Bronchial epithelial cell (primary cell): ENCODE measurements around the gene SPATA32. TPM values are rescaled to one million over a fixed set of nuclear protein-coding genes. Genes with fewer than 3 reads are reported as not detected.
A peak's percentile ranks its signal among the peaks of the same experiment; 100 is the strongest.

ENCODE experiments used
- DNase-seq: peaks from one replicate; pipeline ENCODE4 v3.0.0-alpha.2; 2010; ENCODE audit warnings: low read depth
- FAIRE-seq: peaks from 2 replicates; lab custom pipeline; 2011; peaks lifted over from hg19 to GRCh38; lab: Jason Lieb, UNC
- H3K27me3 ChIP-seq: 2 replicates; pipeline ENCODE4 v1.5.1; 2011; ENCODE audit warnings: low read length; ENCODE audit not compliant: control insufficient read depth, insufficient read depth
- H3K36me3 ChIP-seq: 2 replicates; pipeline ENCODE4 v1.5.1; 2011; ENCODE audit warnings: low read length; ENCODE audit not compliant: control insufficient read depth, insufficient read depth
- H3K4me3 ChIP-seq: 2 replicates; pipeline ENCODE4 v1.5.1; 2011; ENCODE audit warnings: mild to moderate bottlenecking, low read depth, low read length, control low read depth
- total RNA-seq: library from RNA; depleted of rRNA; stranded (reverse); fragments of >200 nt; gene quantifications from 2 replicates; pipeline ENCODE4 v1.2.1, GENCODE V29; 2014
- TF ChIP-seq, protein P1 (sequence below): IDR thresholded peaks from 2 replicates; pipeline ENCODE4 v1.5.1; 2011; ENCODE audit warnings: mild to moderate bottlenecking, moderate library complexity, low read length, control low read depth, inconsistent platforms; ENCODE audit not compliant: insufficient read depth, severe bottlenecking

The SPATA32 gene
- total RNA-seq, 1 donor from 2014 or later = under 0.01 TPM

DNA sequence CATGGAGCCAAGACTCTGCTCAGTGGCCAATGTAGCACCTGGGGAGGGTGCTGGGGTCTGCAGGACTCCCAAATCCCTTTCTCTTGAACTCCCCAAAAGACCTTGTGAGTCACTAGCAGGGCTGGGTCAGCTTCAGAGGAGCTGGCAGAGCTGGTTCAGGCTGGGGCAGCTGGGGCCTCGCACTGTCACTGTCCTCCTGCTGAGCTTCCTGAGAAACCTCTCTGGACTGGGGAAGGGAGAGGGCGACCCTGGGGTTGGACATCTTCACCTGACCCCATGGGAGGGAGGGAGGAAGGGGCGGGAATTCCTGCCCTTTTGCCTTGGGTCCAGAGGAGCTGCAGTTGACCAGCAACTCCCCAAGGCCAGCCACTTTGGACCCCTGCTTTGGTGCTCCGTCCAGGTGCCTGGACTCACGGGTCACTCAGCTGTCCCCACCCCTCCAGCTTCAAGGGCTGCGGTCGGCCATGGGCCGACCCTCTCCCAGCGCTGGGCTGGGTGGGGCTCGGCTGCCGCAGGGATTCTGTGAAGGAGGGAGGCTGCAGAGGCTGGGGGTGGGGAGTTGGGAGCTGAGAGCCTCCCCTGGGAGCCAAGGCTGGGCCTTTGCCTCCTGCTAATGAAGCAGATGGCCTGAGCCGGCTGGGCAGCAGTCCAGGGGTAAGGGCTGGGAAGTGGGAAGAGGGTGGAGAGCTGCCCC is 31.0 kb downstream of the SPATA32 start:
- TF ChIP-seq, protein P1, sequence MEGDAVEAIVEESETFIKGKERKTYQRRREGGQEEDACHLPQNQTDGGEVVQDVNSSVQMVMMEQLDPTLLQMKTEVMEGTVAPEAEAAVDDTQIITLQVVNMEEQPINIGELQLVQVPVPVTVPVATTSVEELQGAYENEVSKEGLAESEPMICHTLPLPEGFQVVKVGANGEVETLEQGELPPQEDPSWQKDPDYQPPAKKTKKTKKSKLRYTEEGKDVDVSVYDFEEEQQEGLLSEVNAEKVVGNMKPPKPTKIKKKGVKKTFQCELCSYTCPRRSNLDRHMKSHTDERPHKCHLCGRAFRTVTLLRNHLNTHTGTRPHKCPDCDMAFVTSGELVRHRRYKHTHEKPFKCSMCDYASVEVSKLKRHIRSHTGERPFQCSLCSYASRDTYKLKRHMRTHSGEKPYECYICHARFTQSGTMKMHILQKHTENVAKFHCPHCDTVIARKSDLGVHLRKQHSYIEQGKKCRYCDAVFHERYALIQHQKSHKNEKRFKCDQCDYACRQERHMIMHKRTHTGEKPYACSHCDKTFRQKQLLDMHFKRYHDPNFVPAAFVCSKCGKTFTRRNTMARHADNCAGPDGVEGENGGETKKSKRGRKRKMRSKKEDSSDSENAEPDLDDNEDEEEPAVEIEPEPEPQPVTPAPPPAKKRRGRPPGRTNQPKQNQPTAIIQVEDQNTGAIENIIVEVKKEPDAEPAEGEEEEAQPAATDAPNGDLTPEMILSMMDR = no peak
- H3K4me3 ChIP-seq = no peak overlapping the region
- H3K36me3 ChIP-seq = no peaks in the 10 kb centered on the region
- no peak for FAIRE-seq
- peak; percentile 56 for DNase-seq
- H3K27me3 ChIP-seq = no peaks in the 10 kb centered on the region

GRCh38 chr17:45230410-45230786 is 31.5 kb downstream of the SPATA32 start:
- FAIRE-seq = no peak
- no peak for DNase-seq
- Histone ChIP-seq H3K36me3 (no peaks in the 10 kb centered on the region), H3K27me3 (no peaks in the 10 kb centered on the region), H3K4me3 (no peak overlapping the region)
- TF ChIP-seq, protein P1 = no peak

GRCh38 chr17:45229681-45230409 is 32.0 kb downstream of the SPATA32 start:
- H3K36me3 ChIP-seq = no peaks in the 10 kb centered on the region
- FAIRE-seq (no peak), DNase-seq (no peak)
- no peaks in the 10 kb centered on the region for H3K27me3 ChIP-seq
- TF ChIP-seq, protein P1 = no peak
- H3K4me3 ChIP-seq = no peak overlapping the region

DNA sequence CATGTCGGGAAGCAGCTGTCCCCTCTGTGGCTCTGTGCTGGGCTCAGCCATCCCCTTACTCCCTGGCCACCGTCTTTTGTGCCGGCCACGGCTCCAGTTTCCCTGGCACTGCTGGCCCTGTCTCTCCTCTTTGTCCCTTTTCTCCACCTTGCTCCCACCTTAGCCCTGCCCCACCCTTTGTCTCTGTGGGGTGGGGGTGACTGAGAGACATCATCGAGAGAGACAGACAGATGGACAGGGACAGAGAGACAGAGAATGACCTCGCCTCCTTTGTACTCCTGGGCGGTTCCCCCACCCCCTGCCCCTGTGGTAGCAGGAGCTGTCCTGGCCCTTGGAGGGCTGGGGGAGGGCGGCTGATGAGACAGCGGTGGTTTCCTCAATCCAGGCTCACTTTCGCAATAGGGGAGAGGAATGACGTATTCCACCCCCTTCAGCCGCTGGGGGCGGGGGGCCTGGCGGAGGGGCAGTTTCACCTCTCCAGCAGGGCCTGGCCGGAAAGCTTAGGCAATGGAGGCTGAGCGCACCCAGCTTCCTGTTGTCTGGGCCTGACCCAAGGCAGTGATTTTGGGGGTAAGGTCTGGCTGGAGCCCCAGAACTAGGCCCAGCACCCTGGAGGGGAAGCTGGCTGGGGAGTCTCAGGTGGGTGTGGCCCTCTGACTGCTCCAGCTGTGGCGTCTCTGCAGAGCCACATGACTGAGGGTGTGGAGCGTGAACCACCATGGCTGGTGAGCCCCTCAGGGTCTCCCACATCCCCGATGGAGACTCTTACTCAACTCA is 32.9 kb downstream of the SPATA32 start:
- no peaks in the 10 kb centered on the region for H3K27me3 ChIP-seq
- no peak overlapping the region for H3K4me3 ChIP-seq
- FAIRE-seq (no peak), DNase-seq (peak; percentile 83)
- TF ChIP-seq, protein P1 = no peak
- no peaks in the 10 kb centered on the region for H3K36me3 ChIP-seq

DNA sequence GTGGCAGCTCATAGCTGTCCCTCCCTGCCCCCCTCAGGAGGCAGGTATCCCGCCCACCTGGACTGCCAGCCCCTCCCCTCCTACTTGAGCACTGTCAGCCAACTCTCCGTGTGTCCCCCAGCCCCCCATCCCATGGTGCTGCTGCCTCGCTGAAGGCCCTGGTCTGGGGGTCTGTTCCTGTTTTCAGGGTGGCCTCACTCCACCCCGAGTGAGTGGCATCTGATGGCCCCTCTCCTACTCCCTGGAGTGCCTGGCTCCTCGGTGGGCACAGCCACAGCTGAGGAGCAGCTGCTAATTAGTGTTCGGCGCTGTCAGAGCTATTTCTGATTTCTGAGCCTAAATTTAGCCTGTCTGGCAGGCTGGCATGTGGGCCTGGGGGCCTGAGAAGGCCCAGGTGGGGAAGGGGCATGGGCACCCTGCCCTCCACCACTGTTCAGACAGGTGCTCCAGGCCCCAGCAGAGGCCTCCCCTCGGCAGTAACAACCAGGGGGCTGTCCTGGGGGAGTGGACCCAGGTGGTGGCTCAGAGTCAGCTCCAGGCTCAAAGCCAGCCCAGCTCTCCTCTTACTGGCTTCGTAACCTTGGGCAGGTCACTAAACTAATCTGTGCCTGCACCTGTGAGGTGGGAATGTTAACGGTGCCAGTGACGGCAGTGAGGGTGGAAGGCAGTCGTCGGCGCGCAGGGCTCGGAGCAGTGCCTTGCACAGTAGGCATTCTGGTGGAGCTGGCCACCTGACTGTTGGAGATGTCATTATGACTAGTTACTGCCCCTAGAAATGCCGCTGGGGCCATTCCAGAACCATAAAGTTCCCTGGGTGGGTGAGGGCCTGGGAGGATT is 33.8 kb downstream of the SPATA32 start:
- Histone ChIP-seq H3K27me3 (no peaks in the 10 kb centered on the region), H3K4me3 (no peak overlapping the region), H3K36me3 (no peaks in the 10 kb centered on the region)
- TF ChIP-seq, protein P1 = no peak
- FAIRE-seq (no peak), DNase-seq (no peak)
